GM12878 (cell line): Measurements from ENCODE around the gene BRD1. TPM values are rescaled to one million over a fixed set of nuclear protein-coding genes. Genes with fewer than 3 reads are reported as not detected.
A peak's percentile ranks its signal among the peaks of the same experiment; 100 is the strongest.

Experiments used
- ATAC-seq: fragments of 200-7000 bp; cut with Tn5 transposase; 3 replicates; pipeline ENCODE4 v1.9.1; 2020; ENCODE audit warnings: mild to moderate bottlenecking, moderate library complexity
- BruUV-seq: library from RNA; stranded (reverse); fragments of 400-500 nt; replicated peaks from 2 replicates; lab custom pipeline; 2021; lab: Mats Ljungman, UMichigan
- CTCF ChIA-PET: fragments of 300-600 bp; sonication (Branson Sonifier 250); formaldehyde crosslinking; extraction: SDS; loops from one replicate; lab custom pipeline; 2021; ENCODE audit warnings: inconsistent platforms; lab: Yijun Ruan, JAX
- POLR2A ChIA-PET: fragments of 350-600 bp; formaldehyde crosslinking; extraction: SDS; loops from one replicate; lab custom pipeline; 2021; ENCODE audit warnings: inconsistent platforms; lab: Charles Lee
- RAD21 ChIA-PET: fragments of 300-600 bp; sonication (Branson Sonifier 250); formaldehyde crosslinking; loops from one replicate; lab custom pipeline; 2023; ENCODE audit warnings: antibody characterized with exemption; ENCODE audit not compliant: unreplicated experiment; lab: Charles Lee
- SMC1A ChIA-PET: fragments of 300-600 bp; sonication (Branson Sonifier 250); formaldehyde crosslinking; loops from one replicate; lab custom pipeline; 2023; ENCODE audit not compliant: unreplicated experiment, uncharacterized antibody; lab: Charles Lee
- DNase-seq: peaks from one replicate; pipeline ENCODE4 v3.0.0-alpha.2; 2011; ENCODE audit warnings: low read depth, low spot score
- FAIRE-seq: peaks from 3 replicates; lab custom pipeline; 2011; peaks lifted over from hg19 to GRCh38; lab: Jason Lieb, UNC
- H2AFZ ChIP-seq: 2 replicates; pipeline ENCODE4 v1.6.0; 2011; ENCODE audit warnings: low read depth, low read length, control low read depth; ENCODE audit not compliant: control insufficient read depth
- H3K27ac ChIP-seq: 2 replicates; pipeline ENCODE4 v1.5.1; 2011; ENCODE audit warnings: control low read depth; ENCODE audit not compliant: control insufficient read depth, insufficient read depth
- H3K27me3 ChIP-seq, 2 experiments: replicated peaks in 1 of 2; 2 replicates each; pipeline versions ENCODE4 v1.6.0 to v1.6.1; 2011; ENCODE audit warnings: low read length in 1 of 2; ENCODE audit not compliant: control insufficient read depth in 2 of 2, insufficient read depth in 2 of 2
- H3K36me3 ChIP-seq, 2 experiments: 2 replicates each; pipeline ENCODE4 v1.5.1; 2011; ENCODE audit warnings: low read length in 1 of 2; ENCODE audit not compliant: control insufficient read depth in 2 of 2, insufficient read depth in 2 of 2
- H3K4me1 ChIP-seq: 2 replicates; pipeline ENCODE4 v1.6.1; 2011; ENCODE audit warnings: mild to moderate bottlenecking, low read length, moderate library complexity, mixed read lengths; ENCODE audit not compliant: control insufficient read depth, insufficient read depth
- H3K4me2 ChIP-seq: 2 replicates; pipeline ENCODE4 v1.6.0; 2011; ENCODE audit warnings: control low read depth; ENCODE audit not compliant: control insufficient read depth, insufficient read depth
- H3K4me3 ChIP-seq: fragments of 200-600 bp; sonication (generic); 2 replicates; pipeline ENCODE4 v1.5.1; 2016
- H3K79me2 ChIP-seq: 2 replicates; pipeline ENCODE4 v1.6.0; 2011; ENCODE audit warnings: low read length; ENCODE audit not compliant: control insufficient read depth, insufficient read depth
- H3K9ac ChIP-seq: 2 replicates; pipeline ENCODE4 v1.8.0; 2011; ENCODE audit warnings: low read length, control low read depth, mixed read lengths; ENCODE audit not compliant: control insufficient read depth, insufficient read depth
- H3K9me3 ChIP-seq: replicated peaks from 3 replicates; pipeline ENCODE4 v1.5.1; 2011; ENCODE audit warnings: mild to moderate bottlenecking, low read length; ENCODE audit not compliant: control insufficient read depth, insufficient read depth
- H4K20me1 ChIP-seq: 2 replicates; pipeline ENCODE4 v1.6.0; 2011; ENCODE audit not compliant: control insufficient read depth, insufficient read depth
- ASH2L ChIP-seq: fragments of 300-600, 200-600 bp; sonication (generic); IDR thresholded peaks from 2 replicates; pipeline ENCODE4 v1.6.1; 2017; ENCODE audit warnings: low read depth, mild to moderate bottlenecking, borderline replicate concordance
- NKRF ChIP-seq: fragments of 450-650 bp; conservative IDR thresholded peaks from 2 replicates; pipeline ENCODE4 v1.6.1; 2017; ENCODE audit warnings: mild to moderate bottlenecking, moderate library complexity
- NRF1 ChIP-seq: conservative IDR thresholded peaks from 2 replicates; pipeline ENCODE4 v1.6.1; 2011; ENCODE audit warnings: mild to moderate bottlenecking, low read depth, low read length, improper control_type of control experiment
- REST ChIP-seq: IDR thresholded peaks from 2 replicates; pipeline ENCODE4 v1.6.1; 2012; ENCODE audit warnings: mild to moderate bottlenecking, low read depth, low read length
- SKIL ChIP-seq: fragments of 450-650 bp; IDR thresholded peaks from 2 replicates; pipeline ENCODE4 v1.6.1; 2017; ENCODE audit warnings: mild to moderate bottlenecking, low read depth, inconsistent platforms; ENCODE audit not compliant: poor library complexity, severe bottlenecking
- SMC3 ChIP-seq: IDR thresholded peaks from 2 replicates; pipeline ENCODE4 v1.6.1; 2011; ENCODE audit warnings: low read length, improper control_type of control experiment, borderline replicate concordance
- ZNF207 ChIP-seq: fragments of 450-650 bp; IDR thresholded peaks from 2 replicates; pipeline ENCODE4 v1.6.1; 2014; ENCODE audit warnings: antibody characterized with exemption, mild to moderate bottlenecking, borderline replicate concordance
- WGBS: methylation state at CpG from one replicate; pipeline ENCODE4 v1.1.6; 2016; ENCODE audit warnings: low lambda C conversion rate; ENCODE audit not compliant: insufficient replicate concordance, insufficient coverage; ENCODE audit errors: missing lambda C conversion rate; 5-methylcytosine and 5-hydroxymethylcytosine counted together
- in situ Hi-C: fragments of 300-500 bp; cut with MboI; formaldehyde crosslinking; loops from 9 replicates; pipeline ENCODE4 v1.14.3; 2018; ENCODE audit warnings: mixed read lengths
- intact Hi-C: fragments of 100-400 bp; cut with micrococcal nuclease; formaldehyde crosslinking; loops from one replicate; pipeline ENCODE4 v1.14.2; 2022; ENCODE audit not compliant: unreplicated experiment
- polyA plus RNA-seq, 11 experiments: library from polyadenylated mRNA; depleted of rRNA in 4 of 11; unstranded in 6 of 11; stranded (reverse) in 5 of 11; fragments of >200 nt; fragmentation: Nextera tagmentation in 4 of 11; fragmentation: Illumina TruSeq in 1 of 11; extraction: Ambion mirVana in 4 of 11; extraction: Trizol in 1 of 11; gene quantifications; 1 replicate in 1 of 11; 2 replicates in 10 of 11; pipeline versions ENCODE4 v1.2.1 to v1.2.3, GENCODE V29; 2011 to 2016; ENCODE audit warnings: inconsistent platforms in 2 of 11, missing spikeins in 2 of 11, low read depth in 1 of 11
- total RNA-seq, 4 experiments: library from RNA; depleted of rRNA in 3 of 4; stranded (reverse); fragments of >200 nt in 3 of 4; fragmentation: Illumina TruSeq in 1 of 4; extraction: Trizol in 1 of 4; gene quantifications; 2 replicates each; pipeline versions ENCODE4 v1.2.1 to v1.2.3, GENCODE V29; 2013 to 2021

Gene BRD1
- total and polyA plus RNA-seq, 10 of the 15 experiments (the other 5 are each of a cell fraction or from before 2014, with no cell fraction given), result 0.90 to 26.4 (median 7.1) TPM

- DNase-seq, result no peak
- FAIRE-seq, result no peak
- TF ChIP-seq ASH2L, result no peak
- TF ChIP-seq NRF1, result no peak
- TF ChIP-seq ZNF207, result no peak
- TF ChIP-seq SKIL, result no peak
- no peak for TF ChIP-seq NKRF
- TF ChIP-seq SMC3, result no peak
- peak; percentile 82; the same call in 1 of the 2 replicates for TF ChIP-seq REST
- H4K20me1 ChIP-seq, result no peaks in the 10 kb centered on the region
- H3K36me3 ChIP-seq, result no peaks in the 10 kb centered on the region
- H3K4me2 ChIP-seq, result no peak overlapping the region
- H3K4me1 ChIP-seq, result no peaks in the 10 kb centered on the region
- no peaks in the 10 kb centered on the region for H3K79me2 ChIP-seq
- BruUV-seq, result no TSS peak
- CTCF ChIA-PET, result no interaction called here
- 36% methylated on average over 16 of the region's 16 CpGs for WGBS
- in situ Hi-C loops, result no loop called here
- no peak for ATAC-seq
- no peak overlapping the region for H3K27ac ChIP-seq
- SMC1A ChIA-PET, result no interaction called here
- H3K9ac ChIP-seq, result no peak overlapping the region
- intact Hi-C loops, result no loop called here
- RAD21 ChIA-PET, result no interaction called here
- H3K27me3 ChIP-seq, result no peaks in the 10 kb centered on the region
- H3K9me3 ChIP-seq, result no peaks in the 10 kb centered on the region; the same call in 2 of the 3 replicates
- H3K4me3 ChIP-seq, result no peak overlapping the region
- H2AFZ ChIP-seq, result no peak overlapping the region
- POLR2A ChIA-PET, result no interaction called here
Observed at GRCh38 chr22:49735411-49735900, 92.2 kb downstream of the BRD1 start.
